ENCODE results near the gene TNIP2.

TNIP2 gene, protein sequence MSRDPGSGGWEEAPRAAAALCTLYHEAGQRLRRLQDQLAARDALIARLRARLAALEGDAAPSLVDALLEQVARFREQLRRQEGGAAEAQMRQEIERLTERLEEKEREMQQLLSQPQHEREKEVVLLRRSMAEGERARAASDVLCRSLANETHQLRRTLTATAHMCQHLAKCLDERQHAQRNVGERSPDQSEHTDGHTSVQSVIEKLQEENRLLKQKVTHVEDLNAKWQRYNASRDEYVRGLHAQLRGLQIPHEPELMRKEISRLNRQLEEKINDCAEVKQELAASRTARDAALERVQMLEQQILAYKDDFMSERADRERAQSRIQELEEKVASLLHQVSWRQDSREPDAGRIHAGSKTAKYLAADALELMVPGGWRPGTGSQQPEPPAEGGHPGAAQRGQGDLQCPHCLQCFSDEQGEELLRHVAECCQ

DNA sequence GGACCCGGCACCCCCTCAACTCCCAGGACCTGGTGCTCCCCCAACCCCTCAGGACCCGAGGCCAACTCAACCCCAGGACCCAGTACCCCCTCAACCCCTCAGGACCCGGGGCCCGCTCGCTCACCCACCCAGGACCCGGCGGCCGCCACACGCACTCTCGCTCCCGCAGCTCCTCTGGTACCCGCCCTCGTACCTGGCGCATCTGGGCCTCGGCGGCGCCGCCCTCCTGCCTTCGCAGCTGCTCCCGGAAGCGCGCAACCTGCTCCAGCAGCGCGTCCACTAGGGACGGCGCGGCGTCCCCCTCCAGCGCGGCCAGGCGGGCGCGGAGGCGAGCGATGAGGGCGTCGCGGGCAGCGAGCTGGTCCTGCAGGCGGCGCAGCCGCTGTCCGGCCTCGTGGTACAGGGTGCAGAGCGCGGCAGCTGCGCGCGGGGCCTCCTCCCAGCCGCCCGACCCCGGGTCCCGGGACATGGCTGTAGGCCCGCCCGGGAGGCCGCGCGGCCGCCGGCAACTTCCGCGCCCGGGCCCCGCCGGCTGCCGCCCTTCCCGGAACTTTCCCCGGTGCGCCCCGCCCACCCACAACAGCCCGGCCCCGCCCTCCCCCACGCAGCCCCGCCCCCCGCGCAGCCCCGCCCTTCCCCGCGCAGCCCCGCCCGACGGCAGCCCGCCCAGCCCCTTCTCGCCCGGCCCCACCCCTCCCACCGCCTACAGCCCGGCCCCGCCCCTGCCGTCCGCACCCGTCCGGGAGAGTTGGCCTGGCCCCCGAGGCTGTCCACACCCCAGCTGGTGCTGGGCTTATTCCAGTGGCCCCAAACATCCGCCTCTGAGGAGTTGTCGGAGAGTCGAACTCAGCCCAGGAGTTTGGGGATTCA, at the start of gene TNIP2:
TSS of gene TNIP2 (minus strand) at position 516 of the 870 bp plus-strand sequence. CDS start at position 469, 47 bp downstream.
- DNase-seq (ENCODE audit: low read depth), result peak; percentile 62

- DNase-seq (ENCODE audit: low read depth), result no peak
Measured at GRCh38 chr4:2804973-2805501, 48.9 kb upstream of the TNIP2 start.

GRCh38 chr4:2804449-2804972, 48.4 kb upstream of the TNIP2 start:
- no peak for DNase-seq (ENCODE audit: low read depth)

- DNase-seq (ENCODE audit: low read depth), result no peak
Measured at GRCh38 chr4:2803624-2804448, 47.7 kb upstream of the TNIP2 start.

- DNase-seq (ENCODE audit: low read depth), result no peak
Measured at GRCh38 chr4:2802618-2803531, 46.7 kb upstream of the TNIP2 start.

- no peak for DNase-seq (ENCODE audit: low read depth)
Measured at GRCh38 chr4:2800691-2801596, 44.8 kb upstream of the TNIP2 start.

DNA sequence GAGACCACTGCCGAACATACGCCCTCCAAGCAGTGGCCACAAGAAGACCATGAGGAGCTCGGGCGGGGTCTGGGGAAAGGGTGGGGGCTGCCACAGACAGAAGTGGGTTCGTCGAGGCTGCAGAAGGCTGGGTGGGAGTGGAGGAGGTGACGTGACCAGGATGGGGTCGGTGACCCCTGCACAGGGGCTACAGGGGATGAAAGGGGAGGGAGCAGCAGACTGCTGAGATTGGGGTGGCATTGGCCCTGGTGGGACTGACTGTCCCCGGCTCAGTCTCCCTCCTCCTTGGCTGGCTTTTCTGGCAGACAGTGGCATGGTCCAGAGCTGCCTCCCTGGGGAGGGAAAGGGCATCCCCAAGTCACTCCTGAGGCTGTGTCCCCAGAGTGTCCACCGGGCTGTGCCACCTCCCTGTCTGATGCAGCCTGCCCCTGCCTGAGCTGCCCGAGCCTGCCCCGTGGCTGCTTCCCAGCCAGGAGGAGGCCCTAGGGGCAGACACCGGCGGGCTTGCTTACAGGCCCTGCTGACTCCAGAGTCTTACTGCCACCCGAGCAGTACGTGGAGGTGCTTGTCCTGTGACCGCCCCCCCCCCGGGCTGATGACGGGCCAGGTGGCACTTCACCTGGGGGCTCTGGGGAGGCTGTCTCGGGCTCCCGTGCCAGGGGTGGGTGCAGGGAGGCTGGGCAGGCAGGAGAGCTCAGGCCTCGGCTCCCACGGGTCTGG, 44.0 kb upstream of the TNIP2 start:
- no peak for DNase-seq (ENCODE audit: low read depth)

GRCh38 chr4:2799224-2799911, 43.2 kb upstream of the TNIP2 start:
- DNase-seq (ENCODE audit: low read depth), result no peak

GRCh38 chr4:2798399-2799223, 42.5 kb upstream of the TNIP2 start:
- no peak for DNase-seq (ENCODE audit: low read depth)

DNA sequence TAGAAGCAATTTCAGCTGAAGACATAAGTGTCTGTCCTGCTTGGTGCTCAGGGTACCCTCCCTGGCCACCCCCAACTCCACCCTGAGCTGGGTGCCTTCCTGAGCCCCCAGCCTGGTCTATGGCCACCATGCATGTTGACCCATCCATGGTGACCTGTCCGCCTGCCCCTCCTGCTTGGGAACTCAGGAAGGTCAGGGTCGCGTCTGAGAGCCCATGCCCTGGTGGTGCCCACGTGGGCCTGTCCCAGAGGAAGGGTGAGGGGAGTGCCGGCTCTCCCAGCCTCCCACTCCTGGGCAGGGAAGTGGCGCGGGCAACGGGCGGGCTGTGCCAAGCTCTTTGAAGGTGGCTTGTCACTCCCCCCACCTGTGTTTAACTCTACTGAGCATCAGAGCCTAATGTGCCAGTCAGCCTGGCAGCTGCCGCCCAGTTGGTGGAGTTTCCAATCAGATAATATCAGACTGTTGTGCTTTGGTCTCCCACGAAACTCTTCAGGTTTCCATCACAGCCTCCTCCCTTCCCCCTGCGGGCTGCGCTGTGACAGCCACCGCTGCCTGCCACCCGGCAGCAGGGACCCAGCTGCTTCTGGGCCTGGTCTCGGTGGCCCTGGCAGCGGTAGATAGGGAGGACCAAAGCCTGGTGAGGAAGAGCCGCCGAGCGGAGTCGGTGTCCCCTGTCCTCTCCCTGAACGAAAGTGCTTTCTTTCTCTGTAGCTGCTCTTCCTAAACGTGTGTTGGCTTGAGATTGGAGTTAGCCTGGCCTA, 41.6 kb upstream of the TNIP2 start:
- DNase-seq (ENCODE audit: low read depth), result peak; percentile 53

DNA sequence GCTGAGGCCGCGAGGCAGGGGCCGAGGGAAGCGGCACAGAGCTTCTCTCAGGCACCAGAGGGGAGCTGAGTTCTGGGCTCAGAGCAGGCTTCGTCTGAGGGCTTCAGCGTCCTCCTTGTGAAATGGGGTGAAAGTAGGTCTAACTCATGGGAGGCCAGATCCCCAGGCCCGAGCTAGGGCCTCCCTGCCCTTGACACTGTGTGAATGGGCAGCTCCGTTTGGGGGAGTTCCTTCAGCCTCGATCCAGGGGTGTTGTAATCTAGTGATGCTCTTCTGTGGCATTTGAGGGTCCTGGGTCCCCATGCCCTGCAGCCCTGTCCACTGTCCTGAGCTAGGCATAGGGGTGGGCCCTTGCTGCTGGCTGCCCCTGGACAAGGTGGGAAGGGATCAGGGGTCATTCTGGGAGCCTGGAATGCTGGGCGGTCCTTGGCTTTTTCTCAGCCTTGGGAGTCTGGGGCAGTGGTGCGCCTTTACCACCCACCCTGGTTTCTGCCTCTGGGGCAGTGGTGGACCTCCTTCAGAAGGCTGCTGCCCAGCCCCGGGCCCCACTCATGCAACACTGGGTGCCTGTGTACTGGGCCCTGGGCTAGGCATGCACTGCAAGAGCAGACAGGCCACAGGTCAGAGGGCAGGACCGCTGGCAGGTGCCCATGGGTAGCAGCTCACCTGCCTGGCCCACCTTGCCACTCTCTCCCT, 40.9 kb upstream of the TNIP2 start:
- DNase-seq (ENCODE audit: low read depth), result no peak

DNA sequence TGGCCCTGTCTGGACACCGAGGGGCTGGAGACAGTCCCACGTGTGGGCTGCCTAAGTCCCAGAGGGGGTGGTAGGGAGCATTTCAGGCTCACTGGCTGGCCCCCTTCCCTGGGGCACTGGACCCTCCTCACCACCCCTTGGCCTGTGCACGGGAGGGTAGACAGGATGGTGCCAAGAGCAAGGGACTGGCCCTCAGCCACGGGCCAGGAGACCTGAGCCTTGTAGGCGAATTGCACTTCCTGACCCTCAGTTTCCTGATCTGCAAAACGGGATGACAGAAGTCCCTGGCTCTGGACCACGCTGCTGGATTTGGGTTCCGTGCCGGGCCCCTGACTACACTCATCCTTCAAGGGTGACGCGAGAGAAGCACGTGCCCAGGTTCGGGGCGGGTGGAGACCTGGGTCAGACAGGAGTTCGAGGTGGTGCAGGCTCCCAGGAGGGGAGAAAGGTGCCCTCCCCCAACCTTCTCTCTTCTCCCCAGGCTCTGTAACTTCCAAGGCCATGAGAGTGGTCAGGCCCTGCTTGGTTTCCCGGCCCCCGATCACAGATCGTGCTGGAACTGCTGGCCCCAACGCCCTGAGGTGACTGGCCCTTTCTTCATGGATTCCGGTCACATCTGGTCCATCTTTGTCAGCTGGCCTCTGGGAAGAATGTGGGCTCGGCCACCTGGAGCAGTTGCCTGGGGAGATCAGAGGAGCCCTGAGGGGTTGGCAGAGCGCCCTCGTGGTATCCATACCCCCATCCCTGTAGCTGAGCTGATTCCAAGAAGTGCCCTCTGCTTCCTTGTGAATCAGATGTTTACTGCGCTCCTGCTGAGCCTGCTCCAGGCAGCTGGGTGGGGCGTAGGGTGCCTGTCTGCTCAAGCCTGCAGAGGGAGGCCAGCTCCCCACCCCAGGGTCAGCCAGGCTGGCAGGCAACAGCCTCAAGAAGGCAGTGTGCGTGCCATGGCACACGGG, 40.0 kb upstream of the TNIP2 start:
- DNase-seq (ENCODE audit: low read depth), result no peak

GRCh38 chr4:2795300-2795892, 39.3 kb upstream of the TNIP2 start:
- no peak for DNase-seq (ENCODE audit: low read depth)

All from stimulated activated CD4-positive, alpha-beta T cell treated with anti-CD3 and anti-CD28 coated beads, Interleukin-2, amount 100 ng/mL, for 4 hours (primary cell).